Activated naive CD4-positive, alpha-beta T cell treated with anti-CD3 and anti-CD28 coated beads for 36 hours (primary cell): ENCODE results near the gene COL4A2. TPM values are rescaled to one million over a fixed set of nuclear protein-coding genes. Genes with fewer than 3 reads are reported as not detected.
"Not testable (repeated sequence)": the region's sequence is repeated elsewhere in the genome, so short reads cannot be mapped to it uniquely, and the experiment has no call there.

Experiments used
- CTCF ChIA-PET: fragments of 350-600 bp; sonication (Branson Sonifier 250); formaldehyde crosslinking; loops from one replicate; lab custom pipeline; 2021; ENCODE audit warnings: antibody characterized with exemption; lab: Charles Lee
- DNase-seq: peaks from one replicate; pipeline ENCODE4 v3.0.0-alpha.2; 2020
- H3K27ac Mint-ChIP-seq: one replicate; pipeline ENCODE4 v1.8.0; 2021; ENCODE audit warnings: mild to moderate bottlenecking, mixed read lengths
- H3K27me3 Mint-ChIP-seq: one replicate; pipeline ENCODE4 v1.8.0; 2021; ENCODE audit warnings: low read depth, mixed read lengths
- H3K36me3 Mint-ChIP-seq: one replicate; pipeline ENCODE4 v1.8.0; 2021; ENCODE audit warnings: low read depth, mixed read lengths
- H3K4me1 Mint-ChIP-seq: one replicate; pipeline ENCODE4 v1.8.0; 2021; ENCODE audit warnings: low read depth, mixed read lengths
- H3K4me3 Mint-ChIP-seq: one replicate; pipeline ENCODE4 v1.8.0; 2021; ENCODE audit warnings: mild to moderate bottlenecking, moderate library complexity, mixed read lengths
- H3K9me3 Mint-ChIP-seq: one replicate; pipeline ENCODE4 v1.8.0; 2021; ENCODE audit warnings: mixed read lengths
- intact Hi-C: fragments of 100-400 bp; cut with micrococcal nuclease; formaldehyde crosslinking; loops from one replicate; pipeline ENCODE4 v1.15.1; 2023
- total RNA-seq, 2 experiments: library from RNA; stranded (reverse); gene quantifications; one replicate each; pipeline ENCODE4 v1.2.3, GENCODE V29; 2021

COL4A2 gene
- total RNA-seq, 2 experiments from 2014 or later, result not detected

DNA sequence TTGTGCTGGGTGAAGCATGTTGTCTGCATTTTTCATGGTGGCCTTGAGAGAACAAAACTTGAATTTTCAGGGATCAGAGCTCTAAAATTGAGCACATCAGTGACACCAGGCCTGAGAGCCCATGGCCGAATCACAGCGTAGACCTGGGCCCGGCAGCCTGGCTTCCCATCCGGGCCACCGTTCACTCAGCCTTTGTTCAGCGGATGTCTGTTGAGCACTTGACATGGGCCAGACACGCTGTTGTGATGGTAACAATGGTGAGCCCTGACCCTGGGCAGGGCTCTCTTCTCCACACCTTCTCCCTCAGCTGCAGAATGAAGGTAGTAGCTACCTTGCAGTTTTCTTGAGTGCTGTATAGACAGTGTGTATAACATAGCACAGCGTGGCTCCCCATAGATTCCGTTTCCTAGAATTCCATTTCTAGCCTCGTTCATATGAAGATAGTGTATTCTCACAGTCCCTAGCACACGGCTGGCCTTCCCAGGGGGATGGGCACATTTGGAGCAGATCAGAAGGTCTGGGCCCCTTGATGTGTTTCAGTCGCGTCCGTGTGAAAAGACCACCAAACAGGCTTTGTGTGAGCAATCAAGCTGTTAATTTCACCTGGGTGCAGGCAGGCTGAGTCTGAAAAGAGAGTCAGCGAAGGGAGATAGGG lies 179.1 kb downstream of the COL4A2 start:
- CTCF ChIA-PET, result no interaction called here
- no peaks in the 10 kb centered on the region for H3K9me3 Mint-ChIP-seq
- no peaks in the 10 kb centered on the region for H3K36me3 Mint-ChIP-seq
- H3K27me3 Mint-ChIP-seq, result no peaks in the 10 kb centered on the region
- no peak overlapping the region for H3K4me3 Mint-ChIP-seq
- no peak for DNase-seq
- no peak overlapping the region for H3K27ac Mint-ChIP-seq
- intact Hi-C loops, result no loop called here
- no peaks in the 10 kb centered on the region for H3K4me1 Mint-ChIP-seq

GRCh38 chr13:110486880-110487279 lies 179.8 kb downstream of the COL4A2 start:
- CTCF ChIA-PET, intact Hi-C loops, H3K4me1 Mint-ChIP-seq, H3K4me3 Mint-ChIP-seq, H3K36me3 Mint-ChIP-seq, H3K27me3 Mint-ChIP-seq, DNase-seq, H3K27ac Mint-ChIP-seq, H3K9me3 Mint-ChIP-seq: not testable (repeated sequence)

GRCh38 chr13:110490009-110490770 lies 183.1 kb downstream of the COL4A2 start:
- no peaks in the 10 kb centered on the region for H3K4me1 Mint-ChIP-seq
- H3K27me3 Mint-ChIP-seq, result no peaks in the 10 kb centered on the region
- intact Hi-C loops, result no loop called here
- H3K4me3 Mint-ChIP-seq, result no peak overlapping the region
- H3K27ac Mint-ChIP-seq, result no peak overlapping the region
- CTCF ChIA-PET, result no interaction called here
- H3K9me3 Mint-ChIP-seq, result no peaks in the 10 kb centered on the region
- H3K36me3 Mint-ChIP-seq, result no peaks in the 10 kb centered on the region
- DNase-seq, result no peak

- no peaks in the 10 kb centered on the region for H3K27me3 Mint-ChIP-seq
- no peaks in the 10 kb centered on the region for H3K36me3 Mint-ChIP-seq
- no peaks in the 10 kb centered on the region for H3K9me3 Mint-ChIP-seq
- no peak overlapping the region for H3K4me3 Mint-ChIP-seq
- no peak overlapping the region for H3K27ac Mint-ChIP-seq
- no peak for DNase-seq
- intact Hi-C loops, result no loop called here
- H3K4me1 Mint-ChIP-seq, result no peaks in the 10 kb centered on the region
- CTCF ChIA-PET, result no interaction called here
Measured at GRCh38 chr13:110491869-110492678, 185.0 kb downstream of the COL4A2 start.

- no peak overlapping the region for H3K27ac Mint-ChIP-seq
- H3K4me3 Mint-ChIP-seq, result no peak overlapping the region
- no peaks in the 10 kb centered on the region for H3K27me3 Mint-ChIP-seq
- DNase-seq, result no peak
- intact Hi-C loops, result no loop called here
- H3K36me3 Mint-ChIP-seq, result no peaks in the 10 kb centered on the region
- CTCF ChIA-PET, result no interaction called here
- no peaks in the 10 kb centered on the region for H3K4me1 Mint-ChIP-seq
- no peaks in the 10 kb centered on the region for H3K9me3 Mint-ChIP-seq
Measured at GRCh38 chr13:110492679-110493593, 185.9 kb downstream of the COL4A2 start.

DNA sequence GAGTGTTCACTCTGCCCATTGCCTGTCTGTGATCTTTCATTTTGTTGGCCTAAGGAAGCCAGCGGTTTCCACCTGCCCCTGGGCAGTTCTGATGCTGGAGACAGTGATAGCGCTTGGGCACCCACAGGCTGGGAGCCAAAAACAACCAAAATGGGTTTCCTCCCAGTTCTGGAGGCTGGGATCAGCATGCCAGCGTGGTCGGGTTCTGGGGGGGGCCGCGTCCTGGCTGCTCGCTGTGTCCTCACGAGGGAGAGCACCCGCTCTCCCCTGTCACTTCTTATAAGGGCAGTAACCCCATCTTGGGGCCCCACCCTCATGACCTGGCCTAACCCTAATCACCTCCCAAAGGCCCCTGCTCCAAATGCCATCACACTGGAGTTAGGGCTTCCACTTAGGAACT lies 186.5 kb downstream of the COL4A2 start:
- no peak for DNase-seq
- Mint-ChIP-seq H3K27me3 (no peaks in the 10 kb centered on the region), H3K4me3 (no peak overlapping the region), H3K9me3 (no peaks in the 10 kb centered on the region), H3K36me3 (no peaks in the 10 kb centered on the region), H3K27ac (no peak overlapping the region), H3K4me1 (no peaks in the 10 kb centered on the region)
- CTCF ChIA-PET, result no interaction called here
- intact Hi-C loops, result no loop called here

GRCh38 chr13:110495376-110495775 lies 188.3 kb downstream of the COL4A2 start:
- no peaks in the 10 kb centered on the region for H3K9me3 Mint-ChIP-seq
- no peaks in the 10 kb centered on the region for H3K4me1 Mint-ChIP-seq
- H3K36me3 Mint-ChIP-seq, result no peaks in the 10 kb centered on the region
- H3K27me3 Mint-ChIP-seq, result no peaks in the 10 kb centered on the region
- CTCF ChIA-PET, result no interaction called here
- DNase-seq, result no peak
- intact Hi-C loops, result no loop called here
- no peak overlapping the region for H3K27ac Mint-ChIP-seq
- H3K4me3 Mint-ChIP-seq, result no peak overlapping the region

DNA sequence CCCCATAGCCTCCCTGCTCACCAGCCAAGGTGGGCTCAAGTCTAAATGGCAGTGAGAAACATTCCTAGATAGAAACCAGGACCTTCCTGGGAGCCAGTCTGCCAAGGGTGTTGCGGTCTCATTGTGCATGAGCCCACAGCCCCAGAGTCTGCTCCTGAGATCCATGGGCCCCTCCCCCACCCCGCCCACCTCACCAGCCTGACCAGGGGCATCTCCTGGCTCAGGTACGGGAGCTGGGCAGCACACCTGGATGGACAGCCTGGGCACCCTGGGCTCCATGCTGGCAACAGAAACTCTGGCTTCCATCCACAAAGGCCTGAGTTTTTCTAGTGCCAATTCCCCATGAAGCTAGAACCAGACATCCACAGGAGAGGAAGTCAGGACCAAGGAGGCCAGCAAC lies 188.8 kb downstream of the COL4A2 start:
- intact Hi-C loops, result no loop called here
- CTCF ChIA-PET, result no interaction called here

DNA sequence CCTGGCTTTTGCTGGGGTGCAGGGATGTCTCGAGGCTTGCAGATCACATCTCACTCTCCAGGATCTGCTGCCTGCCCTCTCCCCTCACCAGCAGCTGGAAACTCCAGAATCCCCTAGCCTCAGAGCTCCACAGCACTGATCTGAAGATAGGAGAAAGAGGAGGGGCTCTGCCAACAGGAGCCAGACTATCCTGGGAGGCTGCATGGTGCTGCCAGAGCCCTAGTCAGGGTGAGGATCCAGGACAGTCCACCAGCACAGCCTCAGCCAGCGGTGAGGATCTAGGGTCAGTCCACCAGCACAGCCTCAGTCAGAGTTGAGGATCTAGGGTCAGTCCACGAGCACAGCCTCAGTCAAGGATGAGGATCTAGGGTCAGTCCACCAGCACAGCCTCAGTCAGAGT lies 189.2 kb downstream of the COL4A2 start:
- Mint-ChIP-seq H3K36me3 (no peaks in the 10 kb centered on the region), H3K4me3 (no peak overlapping the region), H3K27ac (no peak overlapping the region), H3K9me3 (no peaks in the 10 kb centered on the region), H3K27me3 (no peaks in the 10 kb centered on the region), H3K4me1 (no peaks in the 10 kb centered on the region)
- no peak for DNase-seq
- CTCF ChIA-PET, result no interaction called here
- intact Hi-C loops, result no loop called here

More for the DNA sequence above, 188.8 kb downstream of the COL4A2 start:
- Mint-ChIP-seq H3K27ac (no peak overlapping the region), H3K4me1 (no peaks in the 10 kb centered on the region), H3K27me3 (no peaks in the 10 kb centered on the region), H3K4me3 (no peak overlapping the region), H3K36me3 (no peaks in the 10 kb centered on the region), H3K9me3 (no peaks in the 10 kb centered on the region)
- DNase-seq, result no peak

- Mint-ChIP-seq H3K36me3 (no peaks in the 10 kb centered on the region), H3K27me3 (no peaks in the 10 kb centered on the region), H3K9me3 (no peaks in the 10 kb centered on the region), H3K4me1 (no peaks in the 10 kb centered on the region), H3K4me3 (no peak overlapping the region), H3K27ac (no peak overlapping the region)
- CTCF ChIA-PET, result interaction anchor here (0.7 kb wide), 1 partner anchor 278 kb away, joined by 3 read pairs; no protein-coding TSS in a partner anchor
- intact Hi-C loops, result no loop called here
- no peak for DNase-seq
Measured at GRCh38 chr13:110497003-110497402, 189.9 kb downstream of the COL4A2 start.

DNA sequence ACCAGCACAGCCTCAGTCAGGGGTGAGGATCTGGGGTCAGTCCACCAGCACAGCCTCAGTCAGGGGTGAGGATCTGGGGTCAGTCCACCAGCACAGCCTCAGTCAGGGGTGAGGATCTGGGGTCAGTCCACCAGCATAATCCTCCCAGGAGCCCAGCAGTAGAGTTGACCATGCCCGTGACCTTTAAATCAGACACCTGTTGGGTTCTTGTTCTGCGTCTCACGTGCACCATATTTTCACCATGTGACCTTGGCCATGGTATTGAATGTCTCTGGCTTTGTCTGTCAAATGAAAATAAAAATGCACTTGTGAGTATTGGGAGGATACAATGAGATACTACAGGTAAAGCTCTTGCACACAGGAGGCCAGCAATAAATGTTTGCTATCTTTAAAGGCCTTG lies 190.8 kb downstream of the COL4A2 start:
- H3K36me3 Mint-ChIP-seq, intact Hi-C loops, H3K9me3 Mint-ChIP-seq, H3K4me3 Mint-ChIP-seq, CTCF ChIA-PET, H3K4me1 Mint-ChIP-seq, H3K27me3 Mint-ChIP-seq, H3K27ac Mint-ChIP-seq, DNase-seq: not testable (repeated sequence)

DNA sequence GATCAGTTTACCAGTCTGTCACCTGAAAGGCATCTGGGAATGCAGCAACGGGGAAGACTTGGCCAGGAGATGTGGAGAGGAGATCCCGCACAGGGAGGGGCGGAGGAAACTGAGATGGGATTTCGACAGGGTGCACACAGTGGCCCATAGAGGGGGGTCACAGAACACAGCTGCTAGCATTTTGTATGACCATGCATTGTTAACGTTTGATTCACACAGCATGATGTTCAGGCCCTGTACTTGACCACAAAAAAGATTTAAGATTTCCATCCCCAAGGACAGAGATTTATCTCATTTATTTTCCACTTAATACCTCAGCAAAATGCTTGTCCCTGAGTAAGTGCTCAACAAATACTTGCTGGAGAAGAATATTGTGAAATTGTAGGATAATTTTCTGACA lies 191.2 kb downstream of the COL4A2 start:
- Mint-ChIP-seq H3K27me3 (no peaks in the 10 kb centered on the region), H3K36me3 (no peaks in the 10 kb centered on the region), H3K9me3 (no peaks in the 10 kb centered on the region), H3K4me3 (no peak overlapping the region), H3K4me1 (no peaks in the 10 kb centered on the region), H3K27ac (no peak overlapping the region)
- no peak for DNase-seq
- CTCF ChIA-PET, result no interaction called here
- intact Hi-C loops, result no loop called here
